ENCODE data around the gene RASSF5. TPM values are rescaled to one million over a fixed set of nuclear protein-coding genes. Genes with fewer than 3 reads are reported as not detected.

Gene RASSF5
- total RNA-seq, 4 donors from 2014 or later = 7.4 to 35.5 (median 10.0) TPM

GRCh38 chr1:206589206-206589605 is 81.9 kb downstream of the RASSF5 start:
- no peak overlapping the region for H3K27ac ChIP-seq
- no peak for DNase-seq
- H3K36me3 ChIP-seq = peaks cover 0 to 73% (median 0%) of the 10 kb centered on the region in 3 donors
- TF ChIP-seq POLR2A (IDR thresholded peaks at IDR 0.05) = no peak
- H3K27me3 ChIP-seq = no peaks in the 10 kb centered on the region
- H3K4me1 ChIP-seq = no peaks in the 10 kb centered on the region
- H3K4me3 ChIP-seq = no peak overlapping the region
- no peaks in the 10 kb centered on the region for H3K9me3 ChIP-seq

- Histone ChIP-seq H3K4me1 (no peaks in the 10 kb centered on the region), H3K27ac (peak overlapping the region in 1 of 4 donors; percentile 31), H3K36me3 (peaks cover 0 to 76% (median under 1%) of the 10 kb centered on the region in 3 donors), H3K27me3 (no peaks in the 10 kb centered on the region), H3K4me3 (no peak overlapping the region), H3K9me3 (no peaks in the 10 kb centered on the region)
- DNase-seq = no peak
- peak in 3 of 6 experiments; percentile 14 to 30 (median 24) for TF ChIP-seq CTCF (IDR thresholded peaks at IDR 0.05)
- no peak for TF ChIP-seq POLR2A (IDR thresholded peaks at IDR 0.05)
Measured at GRCh38 chr1:206590025-206590758, 82.9 kb downstream of the RASSF5 start.

GRCh38 chr1:206591226-206591625 is 83.9 kb downstream of the RASSF5 start:
- H3K27ac ChIP-seq = no peak overlapping the region
- no peaks in the 10 kb centered on the region for H3K27me3 ChIP-seq
- H3K4me1 ChIP-seq = no peaks in the 10 kb centered on the region
- no peak overlapping the region for H3K4me3 ChIP-seq
- no peaks in the 10 kb centered on the region for H3K9me3 ChIP-seq
- DNase-seq = no peak
- TF ChIP-seq CTCF (IDR thresholded peaks at IDR 0.05) = no peak
- no peak for TF ChIP-seq POLR2A (IDR thresholded peaks at IDR 0.05)
- peaks cover 0 to 77% (median 4%) of the 10 kb centered on the region in 3 donors for H3K36me3 ChIP-seq

GRCh38 chr1:206591696-206592095 is 84.4 kb downstream of the RASSF5 start:
- Histone ChIP-seq H3K27ac (no peak overlapping the region), H3K9me3 (no peaks in the 10 kb centered on the region), H3K36me3 (peaks cover 0 to 79% (median 4%) of the 10 kb centered on the region in 3 donors), H3K27me3 (no peaks in the 10 kb centered on the region), H3K4me3 (no peak overlapping the region), H3K4me1 (no peaks in the 10 kb centered on the region)
- DNase-seq = no peak
- no peak for TF ChIP-seq POLR2A (IDR thresholded peaks at IDR 0.05)
- TF ChIP-seq CTCF (IDR thresholded peaks at IDR 0.05) = no peak

- Histone ChIP-seq H3K9me3 (no peaks in the 10 kb centered on the region), H3K4me1 (no peaks in the 10 kb centered on the region), H3K4me3 (no peak overlapping the region), H3K36me3 (peaks cover 0 to 80% (median 4%) of the 10 kb centered on the region in 3 donors), H3K27ac (no peak overlapping the region), H3K27me3 (no peaks in the 10 kb centered on the region)
- TF ChIP-seq CTCF (IDR thresholded peaks at IDR 0.05) (no peak), POLR2A (IDR thresholded peaks at IDR 0.05) (no peak)
- no peak for DNase-seq
Measured at GRCh38 chr1:206593351-206593925, 86.1 kb downstream of the RASSF5 start.

GRCh38 chr1:206595581-206596318 is 88.4 kb downstream of the RASSF5 start:
- H3K27ac ChIP-seq = no peak overlapping the region
- TF ChIP-seq POLR2A (IDR thresholded peaks at IDR 0.05) = no peak
- no peak for TF ChIP-seq CTCF (IDR thresholded peaks at IDR 0.05)
- peaks cover 0 to 96% (median 4%) of the 10 kb centered on the region in 3 donors for H3K36me3 ChIP-seq

More at GRCh38 chr1:206595581-206596318, 88.4 kb downstream of the RASSF5 start:
- Histone ChIP-seq H3K4me1 (no peaks in the 10 kb centered on the region), H3K27me3 (no peaks in the 10 kb centered on the region), H3K9me3 (no peaks in the 10 kb centered on the region), H3K4me3 (no peak overlapping the region)
- no peak for DNase-seq

Measured in Peyer's patch (tissue), 4 donors.